ENCODE data around the gene TBC1D14.

DNA sequence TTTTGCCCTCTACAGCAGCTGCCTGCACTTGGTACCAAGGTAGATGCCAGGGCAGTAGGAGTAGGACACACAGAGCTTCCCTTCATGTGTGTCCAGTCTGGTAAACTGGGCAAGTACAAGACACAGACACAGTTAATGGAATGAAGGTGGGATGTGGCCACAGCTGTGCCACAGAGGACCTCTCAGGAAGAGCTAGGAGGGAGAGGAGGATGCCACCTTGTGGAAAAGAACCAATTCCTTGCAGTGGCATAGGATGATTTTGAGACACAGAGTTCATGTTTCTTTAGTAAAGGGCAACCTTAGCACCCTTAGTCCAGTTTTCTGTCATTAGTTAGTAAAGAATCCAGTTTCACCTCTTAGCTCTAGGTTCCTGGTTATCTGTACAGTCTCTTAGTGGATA is 36.3 kb upstream of the TBC1D14 start:
- TF ChIP-seq SMC3 (conservative IDR thresholded peaks at IDR 0.05; ENCODE audit: insufficient read depth, low read depth, low read length): no peak
- no peak for TF ChIP-seq IRF2 (CRISPR knock-in tag; IDR thresholded peaks at IDR 0.05)
- TF ChIP-seq, protein P1, sequence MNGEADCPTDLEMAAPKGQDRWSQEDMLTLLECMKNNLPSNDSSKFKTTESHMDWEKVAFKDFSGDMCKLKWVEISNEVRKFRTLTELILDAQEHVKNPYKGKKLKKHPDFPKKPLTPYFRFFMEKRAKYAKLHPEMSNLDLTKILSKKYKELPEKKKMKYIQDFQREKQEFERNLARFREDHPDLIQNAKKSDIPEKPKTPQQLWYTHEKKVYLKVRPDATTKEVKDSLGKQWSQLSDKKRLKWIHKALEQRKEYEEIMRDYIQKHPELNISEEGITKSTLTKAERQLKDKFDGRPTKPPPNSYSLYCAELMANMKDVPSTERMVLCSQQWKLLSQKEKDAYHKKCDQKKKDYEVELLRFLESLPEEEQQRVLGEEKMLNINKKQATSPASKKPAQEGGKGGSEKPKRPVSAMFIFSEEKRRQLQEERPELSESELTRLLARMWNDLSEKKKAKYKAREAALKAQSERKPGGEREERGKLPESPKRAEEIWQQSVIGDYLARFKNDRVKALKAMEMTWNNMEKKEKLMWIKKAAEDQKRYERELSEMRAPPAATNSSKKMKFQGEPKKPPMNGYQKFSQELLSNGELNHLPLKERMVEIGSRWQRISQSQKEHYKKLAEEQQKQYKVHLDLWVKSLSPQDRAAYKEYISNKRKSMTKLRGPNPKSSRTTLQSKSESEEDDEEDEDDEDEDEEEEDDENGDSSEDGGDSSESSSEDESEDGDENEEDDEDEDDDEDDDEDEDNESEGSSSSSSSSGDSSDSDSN (IDR thresholded peaks at IDR 0.05; ENCODE audit: borderline replicate concordance in 1 of 2, low read depth in 2 of 2, low read length in 2 of 2): no peak
- no peak for TF ChIP-seq ZNF586 (CRISPR knock-in tag; conservative IDR thresholded peaks at IDR 0.05)
- no peak for TF ChIP-seq ZNF512 (tag; IDR thresholded peaks at IDR 0.05)
- no peak for TF ChIP-seq EP300 (IDR thresholded peaks at IDR 0.05; ENCODE audit: low read length)
- TF ChIP-seq MAX (CRISPR knock-in tag; IDR thresholded peaks at IDR 0.05): no peak
- TF ChIP-seq TCF7L2 (IDR thresholded peaks at IDR 0.05; ENCODE audit: low read depth, low read length): no peak
- no peak for TF ChIP-seq PHF20 (IDR thresholded peaks at IDR 0.05; ENCODE audit: partially characterized antibody)
- TF ChIP-seq CHD7 (IDR thresholded peaks at IDR 0.05; ENCODE audit: low read depth, low read length): no peak
- TF ChIP-seq, protein P2, sequence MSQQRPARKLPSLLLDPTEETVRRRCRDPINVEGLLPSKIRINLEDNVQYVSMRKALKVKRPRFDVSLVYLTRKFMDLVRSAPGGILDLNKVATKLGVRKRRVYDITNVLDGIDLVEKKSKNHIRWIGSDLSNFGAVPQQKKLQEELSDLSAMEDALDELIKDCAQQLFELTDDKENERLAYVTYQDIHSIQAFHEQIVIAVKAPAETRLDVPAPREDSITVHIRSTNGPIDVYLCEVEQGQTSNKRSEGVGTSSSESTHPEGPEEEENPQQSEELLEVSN (IDR thresholded peaks at IDR 0.05; ENCODE audit: borderline replicate concordance in 1 of 2, extremely low read depth in 1 of 2, insufficient read depth in 1 of 2, insufficient read length in 1 of 2, low read depth in 1 of 2, low read length in 1 of 2, poor library complexity in 1 of 2, severe bottlenecking in 1 of 2): no peak
- TF ChIP-seq POLR2A (conservative IDR thresholded peaks at IDR 0.05): no peak

All from K562 (cell line).